Neural progenitor cell (in vitro differentiated cells): ENCODE data around the gene ZNF649. TPM values are rescaled to one million over a fixed set of nuclear protein-coding genes. Genes with fewer than 3 reads are reported as not detected.

Experiments
- DNase-seq: peaks from one replicate; pipeline ENCODE4 v3.0.0-alpha.2; 2016; ENCODE audit warnings: low spot score
- H2AFZ ChIP-seq: fragments of 200-600 bp; sonication (generic); replicated peaks from 2 replicates; pipeline ENCODE4 v1.6.1; 2016; ENCODE audit warnings: antibody characterized with exemption
- H3F3A ChIP-seq: fragments of 200-600 bp; sonication (generic); 2 replicates; pipeline ENCODE4 v1.6.1; 2016; ENCODE audit warnings: antibody characterized with exemption, low read depth
- H3K27ac ChIP-seq: fragments of 200-600 bp; sonication (generic); 2 replicates; pipeline ENCODE4 v1.5.1; 2016; ENCODE audit warnings: mild to moderate bottlenecking
- H3K27me3 ChIP-seq: fragments of 200-600 bp; sonication (generic); 2 replicates; pipeline ENCODE4 v1.6.1; 2016; ENCODE audit warnings: mild to moderate bottlenecking, moderate library complexity
- H3K36me3 ChIP-seq: fragments of 200-600 bp; sonication (generic); 2 replicates; pipeline ENCODE4 v1.5.1; 2016
- H3K4me1 ChIP-seq: fragments of 200-600 bp; sonication (generic); 2 replicates; pipeline ENCODE4 v1.6.1; 2016; ENCODE audit warnings: mixed run types
- H3K4me2 ChIP-seq: fragments of 200-600 bp; sonication (generic); 2 replicates; pipeline ENCODE4 v1.6.1; 2016
- H3K4me3 ChIP-seq: fragments of 200-600 bp; sonication (generic); 2 replicates; pipeline ENCODE4 v1.5.1; 2016
- H3K79me2 ChIP-seq: fragments of 200-600 bp; sonication (generic); 2 replicates; pipeline ENCODE4 v1.6.1; 2016; ENCODE audit warnings: low read depth
- H3K9ac ChIP-seq: fragments of 200-600 bp; sonication (generic); 2 replicates; pipeline ENCODE4 v1.6.1; 2016
- H3K9me3 ChIP-seq: fragments of 200-600 bp; sonication (generic); 2 replicates; pipeline ENCODE4 v1.5.1; 2016; ENCODE audit warnings: low read depth
- H4K20me1 ChIP-seq: fragments of 200-600 bp; sonication (generic); 2 replicates; pipeline ENCODE4 v1.6.1; 2016; ENCODE audit warnings: low read depth
- H3K27ac Mint-ChIP-seq: 3 replicates; pipeline ENCODE4 v1.8.0; 2021; ENCODE audit warnings: mixed read lengths
- H3K27me3 Mint-ChIP-seq: 2 replicates; pipeline ENCODE4 v1.8.0; 2022; ENCODE audit warnings: low read depth, mild to moderate bottlenecking, inconsistent platforms, moderate library complexity, mixed read lengths; ENCODE audit not compliant: insufficient read depth
- H3K36me3 Mint-ChIP-seq: 3 replicates; pipeline ENCODE4 v1.8.0; 2021; ENCODE audit warnings: mixed read lengths
- H3K4me1 Mint-ChIP-seq: 3 replicates; pipeline ENCODE4 v1.8.0; 2021; ENCODE audit warnings: mixed read lengths
- H3K4me3 Mint-ChIP-seq: 3 replicates; pipeline ENCODE4 v1.8.0; 2021; ENCODE audit warnings: mild to moderate bottlenecking, moderate library complexity, mixed read lengths
- H3K9me3 Mint-ChIP-seq: 3 replicates; pipeline ENCODE4 v1.8.0; 2020; ENCODE audit warnings: mixed read lengths
- EZH2 ChIP-seq: fragments of 200-600 bp; sonication (generic); IDR thresholded peaks from 2 replicates; pipeline ENCODE4 v1.6.1; 2017; ENCODE audit warnings: antibody characterized with exemption, mild to moderate bottlenecking, moderate library complexity
- EZH2phosphoT487 ChIP-seq: fragments of 200-600 bp; sonication (generic); IDR thresholded peaks from 2 replicates; pipeline ENCODE4 v1.6.1; 2017; ENCODE audit warnings: antibody characterized with exemption
- total RNA-seq: library from RNA; depleted of rRNA; stranded (reverse); fragments of >200 nt; gene quantifications from 2 replicates; pipeline ENCODE4 v1.2.3, GENCODE V29; 2015; ENCODE audit warnings: low replicate concordance
- TF ChIP-seq, protein P1 (sequence below): fragments of 200-600 bp; sonication (generic); IDR thresholded peaks from 2 replicates; pipeline ENCODE4 v1.5.1; 2017; ENCODE audit warnings: antibody characterized with exemption, mild to moderate bottlenecking

ZNF649 gene
- total RNA-seq, 1 donor from 2014 or later: 49.6 TPM

GRCh38 chr19:51903192-51903591, 1.6 kb downstream of the ZNF649 start:
- H3K79me2 ChIP-seq: peaks cover 67% of the 10 kb centered on the region
- peaks cover 83% of the 10 kb centered on the region for H3K9me3 Mint-ChIP-seq
- no peaks in the 10 kb centered on the region for H4K20me1 ChIP-seq

GRCh38 chr19:51901860-51902259, 3.0 kb downstream of the ZNF649 start:
- Histone ChIP-seq H3K9ac (no peak overlapping the region), H3K4me1 (peaks cover 7% of the 10 kb centered on the region), H3K4me3 (no peak overlapping the region), H3K36me3 (peaks cover 54% of the 10 kb centered on the region), H3K9me3 (peaks cover 36% of the 10 kb centered on the region), H3F3A (no peaks in the 10 kb centered on the region), H3K27me3 (peaks cover 7% of the 10 kb centered on the region), H2AFZ (no peak overlapping the region), H3K27ac (no peak overlapping the region), H4K20me1 (no peaks in the 10 kb centered on the region), H3K79me2 (peaks cover 80% of the 10 kb centered on the region), H3K4me2 (no peak overlapping the region)
- Mint-ChIP-seq H3K27me3 (peaks cover 7% of the 10 kb centered on the region), H3K27ac (no peak overlapping the region), H3K4me1 (peaks cover 5% of the 10 kb centered on the region), H3K4me3 (no peak overlapping the region), H3K36me3 (peaks cover 71% of the 10 kb centered on the region), H3K9me3 (peaks cover 87% of the 10 kb centered on the region)
- TF ChIP-seq, protein P1, sequence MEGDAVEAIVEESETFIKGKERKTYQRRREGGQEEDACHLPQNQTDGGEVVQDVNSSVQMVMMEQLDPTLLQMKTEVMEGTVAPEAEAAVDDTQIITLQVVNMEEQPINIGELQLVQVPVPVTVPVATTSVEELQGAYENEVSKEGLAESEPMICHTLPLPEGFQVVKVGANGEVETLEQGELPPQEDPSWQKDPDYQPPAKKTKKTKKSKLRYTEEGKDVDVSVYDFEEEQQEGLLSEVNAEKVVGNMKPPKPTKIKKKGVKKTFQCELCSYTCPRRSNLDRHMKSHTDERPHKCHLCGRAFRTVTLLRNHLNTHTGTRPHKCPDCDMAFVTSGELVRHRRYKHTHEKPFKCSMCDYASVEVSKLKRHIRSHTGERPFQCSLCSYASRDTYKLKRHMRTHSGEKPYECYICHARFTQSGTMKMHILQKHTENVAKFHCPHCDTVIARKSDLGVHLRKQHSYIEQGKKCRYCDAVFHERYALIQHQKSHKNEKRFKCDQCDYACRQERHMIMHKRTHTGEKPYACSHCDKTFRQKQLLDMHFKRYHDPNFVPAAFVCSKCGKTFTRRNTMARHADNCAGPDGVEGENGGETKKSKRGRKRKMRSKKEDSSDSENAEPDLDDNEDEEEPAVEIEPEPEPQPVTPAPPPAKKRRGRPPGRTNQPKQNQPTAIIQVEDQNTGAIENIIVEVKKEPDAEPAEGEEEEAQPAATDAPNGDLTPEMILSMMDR: no peak
- no peak for TF ChIP-seq EZH2phosphoT487
- TF ChIP-seq EZH2: no peak
- DNase-seq: no peak

More at GRCh38 chr19:51903192-51903591, 1.6 kb downstream of the ZNF649 start:
- no peak overlapping the region for H2AFZ ChIP-seq
- H3K27ac ChIP-seq: no peak overlapping the region
- peak overlapping the region; percentile 98 for H3K4me2 ChIP-seq
- no peak for DNase-seq
- Mint-ChIP-seq H3K27ac (no peak overlapping the region), H3K36me3 (peaks cover 59% of the 10 kb centered on the region), H3K4me3 (peak overlapping the region; percentile 100), H3K4me1 (peaks cover 5% of the 10 kb centered on the region), H3K27me3 (peaks cover 7% of the 10 kb centered on the region)
- peaks cover 41% of the 10 kb centered on the region for H3K36me3 ChIP-seq
- H3K9ac ChIP-seq: no peak overlapping the region
- H3K4me3 ChIP-seq: peak overlapping the region; percentile 68
- peaks cover 27% of the 10 kb centered on the region for H3K9me3 ChIP-seq
- H3F3A ChIP-seq: no peaks in the 10 kb centered on the region
- TF ChIP-seq EZH2phosphoT487 (no peak), EZH2 (no peak)
- TF ChIP-seq, protein P1: no peak
- peaks cover 11% of the 10 kb centered on the region for H3K27me3 ChIP-seq
- peaks cover 7% of the 10 kb centered on the region for H3K4me1 ChIP-seq

GRCh38 chr19:51891193-51891747, 13.5 kb downstream of the ZNF649 start:
- Histone ChIP-seq H3K27me3 (no peaks in the 10 kb centered on the region), H3F3A (peaks cover 37% of the 10 kb centered on the region), H3K4me2 (no peak overlapping the region), H3K4me1 (peaks cover 6% of the 10 kb centered on the region), H4K20me1 (no peaks in the 10 kb centered on the region), H3K36me3 (peaks cover 83% of the 10 kb centered on the region), H2AFZ (no peak overlapping the region), H3K9ac (no peak overlapping the region), H3K27ac (no peak overlapping the region), H3K9me3 (peaks cover 59% of the 10 kb centered on the region), H3K4me3 (peak overlapping the region; percentile 17), H3K79me2 (peaks cover 20% of the 10 kb centered on the region)
- peaks cover 77% of the 10 kb centered on the region for H3K36me3 Mint-ChIP-seq
- no peak for DNase-seq
- peaks cover 4% of the 10 kb centered on the region for H3K4me1 Mint-ChIP-seq
- no peaks in the 10 kb centered on the region for H3K27me3 Mint-ChIP-seq
- TF ChIP-seq, protein P1: no peak
- TF ChIP-seq EZH2 (no peak), EZH2phosphoT487 (no peak)
- H3K4me3 Mint-ChIP-seq: no peak overlapping the region
- no peak overlapping the region for H3K27ac Mint-ChIP-seq
- H3K9me3 Mint-ChIP-seq: peaks cover 86% of the 10 kb centered on the region
